Measurements from ENCODE around the gene MIEN1.

- TF ChIP-seq POLR2A (IDR thresholded peaks at IDR 0.05; ENCODE audit: low read length) (peak; percentile 9), GATA1 (IDR thresholded peaks at IDR 0.05; ENCODE audit: low read depth, low read length) (no peak)
These were observed 2.8 kb downstream of the MIEN1 start for GRCh38 chr17:39727556-39727955.

Data from erythroblast (primary cell).